Measurements from ENCODE around the gene TECPR1. TPM values are rescaled to one million over a fixed set of nuclear protein-coding genes. Genes with fewer than 3 reads are reported as not detected.

The TECPR1 gene
- total RNA-seq, 4 donors from 2014 or later, result 16.0 to 59.6 (median 33.9) TPM

GRCh38 chr7:98238076-98238475 lies 14.0 kb downstream of the TECPR1 start:
- in situ Hi-C loops (cut with MboI; ENCODE audit: low sequenced_read_pairs in 4 of 4), result loop anchor here in 1 of 4 donors (25.0 kb wide), 1 partner anchor 126 kb away; the partner anchor contains the start of gene LMTK2
- Histone ChIP-seq H3K36me3 (peaks cover 0 to 39% of the 10 kb centered on the region in 2 donors), H3K27ac (no peak overlapping the region), H3K4me3 (no peak overlapping the region), H3K27me3 (no peaks in the 10 kb centered on the region), H3K9me3 (no peaks in the 10 kb centered on the region), H3K4me1 (no peaks in the 10 kb centered on the region)
- no peak for TF ChIP-seq CTCF (IDR thresholded peaks at IDR 0.05 in 4 of 5, conservative IDR thresholded peaks at IDR 0.05 in 1 of 5)
- no peak for TF ChIP-seq POLR2A (IDR thresholded peaks at IDR 0.05)
- intact Hi-C loops (cut with DNase I; ENCODE audit: low total_unique reads), result no loop called here
- DNase-seq (no peak), ATAC-seq (no peak)

GRCh38 chr7:98236355-98237185 lies 15.5 kb downstream of the TECPR1 start:
- ATAC-seq, result no peak
- in situ Hi-C loops (cut with MboI; ENCODE audit: low sequenced_read_pairs in 4 of 4), result loop anchor here in 1 of 4 donors (25.0 kb wide), 1 partner anchor 124 kb away; the partner anchor contains the start of gene LMTK2
- no peak for TF ChIP-seq CTCF (IDR thresholded peaks at IDR 0.05 in 4 of 5, conservative IDR thresholded peaks at IDR 0.05 in 1 of 5)
- TF ChIP-seq POLR2A (IDR thresholded peaks at IDR 0.05), result no peak

GRCh38 chr7:98235901-98236300 lies 16.1 kb downstream of the TECPR1 start:
- intact Hi-C loops (cut with DNase I; ENCODE audit: low total_unique reads) (no loop called here), in situ Hi-C loops (cut with MboI; ENCODE audit: low sequenced_read_pairs in 4 of 4) (loop anchor here in 1 of 4 donors (25.0 kb wide), 1 partner anchor 124 kb away; the partner anchor contains the start of gene LMTK2)
- H3K4me3 ChIP-seq, result no peak overlapping the region
- TF ChIP-seq CTCF (IDR thresholded peaks at IDR 0.05 in 4 of 5, conservative IDR thresholded peaks at IDR 0.05 in 1 of 5) (no peak), POLR2A (IDR thresholded peaks at IDR 0.05) (no peak)
- no peak overlapping the region for H3K27ac ChIP-seq
- H3K27me3 ChIP-seq, result no peaks in the 10 kb centered on the region
- H3K36me3 ChIP-seq, result peaks cover 0 to 48% of the 10 kb centered on the region in 2 donors
- ATAC-seq (no peak), DNase-seq (no peak)
- no peaks in the 10 kb centered on the region for H3K9me3 ChIP-seq
- no peaks in the 10 kb centered on the region for H3K4me1 ChIP-seq

More at GRCh38 chr7:98236355-98237185, 15.5 kb downstream of the TECPR1 start:
- Histone ChIP-seq H3K4me1 (no peaks in the 10 kb centered on the region), H3K36me3 (peaks cover 0 to 48% of the 10 kb centered on the region in 2 donors), H3K4me3 (no peak overlapping the region), H3K27me3 (no peaks in the 10 kb centered on the region), H3K9me3 (no peaks in the 10 kb centered on the region), H3K27ac (no peak overlapping the region)
- no peak for DNase-seq
- intact Hi-C loops (cut with DNase I; ENCODE audit: low total_unique reads), result no loop called here

GRCh38 chr7:98234429-98235147 lies 17.4 kb downstream of the TECPR1 start:
- TF ChIP-seq POLR2A (IDR thresholded peaks at IDR 0.05), result no peak
- no peak for TF ChIP-seq CTCF (IDR thresholded peaks at IDR 0.05 in 4 of 5, conservative IDR thresholded peaks at IDR 0.05 in 1 of 5)
- no peak overlapping the region for H3K27ac ChIP-seq
- no peaks in the 10 kb centered on the region for H3K27me3 ChIP-seq
- ATAC-seq (no peak), DNase-seq (no peak)
- H3K9me3 ChIP-seq, result no peaks in the 10 kb centered on the region
- no peaks in the 10 kb centered on the region for H3K4me1 ChIP-seq
- no peak overlapping the region for H3K4me3 ChIP-seq
- in situ Hi-C loops (cut with MboI; ENCODE audit: low sequenced_read_pairs in 4 of 4), result loop anchor here in 1 of 4 donors (25.0 kb wide), 1 partner anchor 122 kb away; the partner anchor contains the start of gene LMTK2
- H3K36me3 ChIP-seq, result peaks cover 0 to 36% of the 10 kb centered on the region in 2 donors
- intact Hi-C loops (cut with DNase I; ENCODE audit: low total_unique reads), result no loop called here
